Spleen (tissue), 11 donors: ENCODE measurements around the gene TUBA3D. TPM values are rescaled to one million over a fixed set of nuclear protein-coding genes. Genes with fewer than 3 reads are reported as not detected.
"Not testable (repeated sequence)": the region's sequence is repeated elsewhere in the genome, so short reads cannot be mapped to it uniquely, and the experiment has no call there.

Source experiments
- DNase-seq: peaks from one replicate; pipeline ENCODE4 v3.0.0-alpha.2; 2020
- H3K27ac ChIP-seq, 8 donors: fragments of 200-600 bp; sonication (generic) in 7 of 8; 1 replicate in 4 of 8; 2 replicates in 4 of 8; pipeline versions ENCODE4 v1.5.0 to v1.8.0; 2016 to 2021; ENCODE audit warnings: inconsistent platforms in 4 of 8, mild to moderate bottlenecking in 4 of 8, moderate library complexity in 1 of 8
- H3K27me3 ChIP-seq, 7 donors: fragments of 200-600 bp; sonication (generic) in 6 of 7; replicated peaks in 1 of 7; 1 replicate in 4 of 7; 2 replicates in 3 of 7; pipeline versions ENCODE4 v1.5.0 to v1.8.0; 2016 to 2021; ENCODE audit warnings: inconsistent platforms in 3 of 7, mild to moderate bottlenecking in 1 of 7
- H3K36me3 ChIP-seq, 6 donors: fragments of 200-600 bp; sonication (generic) in 5 of 6; 1 replicate in 4 of 6; 2 replicates in 2 of 6; pipeline versions ENCODE4 v1.5.0 to v1.8.0; 2016 to 2021; ENCODE audit warnings: inconsistent platforms in 2 of 6
- H3K4me1 ChIP-seq, 6 donors: fragments of 200-600 bp; sonication (generic) in 5 of 6; 1 replicate in 3 of 6; 2 replicates in 3 of 6; pipeline versions ENCODE4 v1.5.0 to v1.8.0; 2016 to 2021; ENCODE audit warnings: inconsistent platforms in 3 of 6
- H3K4me3 ChIP-seq, 8 donors: fragments of 200-600 bp; sonication (generic) in 7 of 8; 1 replicate in 4 of 8; 2 replicates in 4 of 8; pipeline versions ENCODE4 v1.5.0 to v1.8.0; 2016 to 2021; ENCODE audit warnings: inconsistent platforms in 4 of 8, mild to moderate bottlenecking in 4 of 8, moderate library complexity in 2 of 8
- H3K9me3 ChIP-seq, 8 donors: fragments of 200-600 bp; sonication (generic) in 7 of 8; 1 replicate in 4 of 8; 2 replicates in 4 of 8; pipeline versions ENCODE4 v1.5.0 to v1.8.0; 2016 to 2021; ENCODE audit warnings: inconsistent platforms in 4 of 8
- CTCF ChIP-seq, 11 experiments: fragments of 200-600 bp in 7 of 11; fragments of 450-650 bp in 4 of 11; sonication (generic) in 4 of 11; IDR thresholded peaks in 8 of 11; conservative IDR thresholded peaks in 3 of 11; 1 replicate in 7 of 11; 2 replicates in 4 of 11; pipeline versions ENCODE4 v1.4.0 to v1.8.0; 2016 to 2021; ENCODE audit warnings: antibody characterized with exemption in 11 of 11, inconsistent platforms in 4 of 11, mild to moderate bottlenecking in 1 of 11
- POLR2A ChIP-seq, 3 donors: fragments of 450-650 bp; IDR thresholded peaks; one replicate each; pipeline ENCODE4 v1.5.1; 2017; ENCODE audit warnings: antibody characterized with exemption in 3 of 3, mild to moderate bottlenecking in 1 of 3
- POLR2AphosphoS5 ChIP-seq, 3 donors: sonication (generic); formaldehyde crosslinking; IDR thresholded peaks; one replicate each; pipeline ENCODE4 v1.5.1; 2017; ENCODE audit warnings: antibody characterized with exemption in 3 of 3
- WGBS, 5 donors: extraction: QIAGEN DNeasy Blood & Tissue Kit in 3 of 5; methylation state at CpG; one replicate each; pipeline versions ENCODE4 v1.1.5 to v1.1.7; 2013 to 2018; 5-methylcytosine and 5-hydroxymethylcytosine counted together
- intact Hi-C: fragments of 100-400 bp; cut with DNase I; formaldehyde crosslinking; loops from one replicate; pipeline ENCODE4 v1.15.0; 2023; ENCODE audit warnings: low total_unique reads
- polyA plus RNA-seq, 3 donors: library from polyadenylated mRNA; stranded (reverse); fragments of 200-250 nt; gene quantifications; one replicate each; pipeline ENCODE4 v1.2.1, GENCODE V29; 2013
- total RNA-seq, 7 donors: library from RNA; depleted of rRNA in 3 of 7; stranded (reverse); fragments of >200 nt in 3 of 7; fragmentation: NEBNext Ultra II Directional in 4 of 7; extraction: Animal tissue kit (Norgen Biotek cat#: 25700) in 4 of 7; gene quantifications; one replicate each; pipeline versions ENCODE4 v1.1.0 to v1.2.1, GENCODE V29; 2016 to 2021
- donor health status: healthy with polysubstance abuse.
- donor health status: DM: no; HTN: no; CAD: no; lungs with moderate emphysema.
- donor health status: DM: no; HTN: no; CAD: no.
- donor health status: Bipolar disorder and iron deficiency.
- donor health status: healthy.
- donor health status: DM: no; HTN: no; CAD: no.
- donor health status: DM: yes; HTN: yes; CAD: no.

Gene TUBA3D
- total and polyA plus RNA-seq, 10 donors: 0.10 to 0.86 TPM; not detected in 8

DNA sequence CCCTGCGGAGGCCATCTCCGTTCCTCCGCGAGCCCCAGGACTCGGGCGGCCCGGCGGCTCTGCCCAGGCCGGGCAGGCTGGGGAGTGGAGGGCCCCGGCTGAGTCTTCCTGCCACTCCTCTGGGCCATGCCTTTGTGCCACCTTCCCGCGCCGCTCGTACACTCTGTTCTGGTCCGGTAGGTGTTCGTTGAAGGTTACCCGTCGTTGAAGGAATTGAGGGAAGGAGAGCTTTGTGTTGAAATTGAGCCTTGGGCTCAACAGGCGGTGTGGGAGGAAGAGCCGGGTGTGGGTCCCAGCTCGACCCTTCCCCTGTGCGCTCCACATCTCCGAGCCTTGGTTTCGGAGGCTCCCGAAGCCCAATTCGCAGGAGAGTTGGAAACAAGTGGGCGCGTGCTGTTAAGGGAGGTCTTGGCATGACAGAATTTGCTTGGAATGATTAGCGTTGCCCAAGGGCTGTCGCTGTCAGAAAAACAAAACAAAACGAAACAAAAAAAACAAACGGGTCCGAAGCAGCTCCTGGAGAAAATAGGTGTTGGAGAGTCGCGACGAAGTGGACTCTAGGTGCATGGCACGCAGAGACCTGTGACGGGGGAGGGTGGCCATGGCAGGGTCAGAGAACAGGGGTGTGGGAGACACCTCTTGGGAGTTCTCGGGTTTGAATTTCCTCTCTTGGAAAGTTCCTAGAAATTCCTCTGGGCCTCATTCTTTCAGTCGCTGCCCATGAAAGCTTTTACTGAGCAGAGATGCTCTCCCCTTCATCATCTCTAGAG, 17.5 kb downstream of the TUBA3D start:
- TF ChIP-seq POLR2A (IDR thresholded peaks at IDR 0.05) (no peak), POLR2AphosphoS5 (IDR thresholded peaks at IDR 0.05) (no peak), CTCF (IDR thresholded peaks at IDR 0.05 in 8 of 11, conservative IDR thresholded peaks at IDR 0.05 in 3 of 11) (no peak)
- H3K4me1 ChIP-seq: peaks cover 15 to 73% (median 39%) of the 10 kb centered on the region in 6 donors
- peak overlapping the region; percentile 81 to 96 (median 92) for H3K27ac ChIP-seq
- H3K36me3 ChIP-seq: peaks cover 0 to 23% (median 2%) of the 10 kb centered on the region in 6 donors
- H3K4me3 ChIP-seq: peak overlapping the region; percentile 78 to 93 (median 81)
- H3K27me3 ChIP-seq: no peaks in the 10 kb centered on the region
- no peaks in the 10 kb centered on the region for H3K9me3 ChIP-seq
- 0 to 1% (median 1%) methylated on average over 27 to 40 of the region's 40 CpGs for WGBS, 5 donors
- intact Hi-C loops: no loop called here
- peak; percentile 80 for DNase-seq

GRCh38 chr2:131495506-131495905, 19.6 kb downstream of the TUBA3D start:
- H3K4me3 ChIP-seq, H3K27ac ChIP-seq, DNase-seq, H3K9me3 ChIP-seq, H3K27me3 ChIP-seq, intact Hi-C loops: not testable (repeated sequence)
- 78 to 100% (median 91%) methylated on average over 1 of the region's 1 CpG for WGBS, 5 donors
- Histone ChIP-seq H3K36me3 (peaks cover 0 to 36% (median 18%) of the 10 kb centered on the region in 6 donors), H3K4me1 (peaks cover 15 to 59% (median 35%) of the 10 kb centered on the region in 6 donors)

- Histone ChIP-seq H3K36me3 (peaks cover 0 to 65% (median 47%) of the 10 kb centered on the region in 6 donors), H3K4me1 (peaks cover 9 to 45% (median 20%) of the 10 kb centered on the region in 6 donors)
- H3K4me3 ChIP-seq, DNase-seq, intact Hi-C loops, H3K9me3 ChIP-seq, H3K27me3 ChIP-seq, H3K27ac ChIP-seq: not testable (repeated sequence)
- 47 to 85% (median 67%) methylated on average over 8 of the region's 8 CpGs for WGBS, 5 donors
These were observed 22.5 kb downstream of the TUBA3D start for GRCh38 chr2:131498321-131498973.

- H3K9me3 ChIP-seq, H3K4me3 ChIP-seq, intact Hi-C loops, H3K4me1 ChIP-seq, H3K27ac ChIP-seq, H3K27me3 ChIP-seq, DNase-seq: not testable (repeated sequence)
- 87 to 96% (median 93%) methylated on average over 4 of the region's 4 CpGs for WGBS, 5 donors
- peaks cover 0 to 100% (median 89%) of the 10 kb centered on the region in 6 donors for H3K36me3 ChIP-seq
These were observed 27.7 kb downstream of the TUBA3D start for GRCh38 chr2:131503587-131503986.

GRCh38 chr2:131504082-131504750, 28.3 kb downstream of the TUBA3D start:
- H3K27me3 ChIP-seq, H3K4me1 ChIP-seq, H3K27ac ChIP-seq, DNase-seq, intact Hi-C loops, H3K4me3 ChIP-seq, H3K9me3 ChIP-seq: not testable (repeated sequence)
- 73 to 88% (median 82%) methylated on average over 7 of the region's 7 CpGs for WGBS, 5 donors
- peaks cover 0 to 100% (median 92%) of the 10 kb centered on the region in 6 donors for H3K36me3 ChIP-seq

GRCh38 chr2:131509615-131510014, 33.7 kb downstream of the TUBA3D start:
- peaks cover 0 to 99% (median 66%) of the 10 kb centered on the region in 6 donors for H3K36me3 ChIP-seq
- no peak overlapping the region for H3K4me3 ChIP-seq
- peaks cover 0 to 12% (median 6%) of the 10 kb centered on the region in 6 donors for H3K4me1 ChIP-seq
- no peak for DNase-seq
- H3K9me3 ChIP-seq: no peaks in the 10 kb centered on the region
- no peak overlapping the region for H3K27ac ChIP-seq
- TF ChIP-seq POLR2AphosphoS5 (IDR thresholded peaks at IDR 0.05) (peak in 1 of 3 donors; percentile 26), POLR2A (IDR thresholded peaks at IDR 0.05) (no peak), CTCF (IDR thresholded peaks at IDR 0.05 in 8 of 11, conservative IDR thresholded peaks at IDR 0.05 in 3 of 11) (no peak)
- 72 to 98% (median 85%) methylated on average over 7 to 9 of the region's 9 CpGs for WGBS, 5 donors
- intact Hi-C loops: no loop called here
- H3K27me3 ChIP-seq: no peaks in the 10 kb centered on the region

GRCh38 chr2:131511291-131511968, 35.5 kb downstream of the TUBA3D start:
- H3K9me3 ChIP-seq, H3K4me3 ChIP-seq, intact Hi-C loops, H3K27ac ChIP-seq, H3K27me3 ChIP-seq: not testable (repeated sequence)
- DNase-seq: peak; percentile 72
- 88 to 93% (median 91%) methylated on average over 21 to 22 of the region's 22 CpGs for WGBS, 5 donors
- H3K4me1 ChIP-seq: peaks cover 0 to 19% (median 6%) of the 10 kb centered on the region in 6 donors
- peaks cover 0 to 96% (median 51%) of the 10 kb centered on the region in 6 donors for H3K36me3 ChIP-seq
